Measurements from ENCODE around the gene TMPRSS11D. TPM values are rescaled to one million over a fixed set of nuclear protein-coding genes. Genes with fewer than 3 reads are reported as not detected.

TMPRSS11D gene
- total RNA-seq, 4 donors from 2014 or later, result not detected

DNA sequence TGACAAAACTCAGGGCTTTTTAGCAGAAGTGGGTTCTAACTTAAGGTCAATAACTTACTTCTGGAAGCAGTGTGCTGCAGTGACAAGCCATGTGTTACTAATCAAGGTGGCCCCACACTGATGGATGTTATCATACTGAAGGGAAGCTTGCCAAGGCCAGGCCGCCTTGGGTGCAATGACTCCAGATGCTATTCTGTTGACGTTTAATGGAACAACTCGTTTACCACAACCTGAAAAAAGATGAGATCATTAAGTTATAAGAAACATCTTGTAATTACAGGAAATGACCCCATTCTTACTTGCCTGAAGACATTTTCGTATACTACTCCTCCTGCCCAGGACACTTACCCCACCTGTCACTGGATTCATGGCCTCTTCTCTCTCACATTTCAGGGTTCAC lies 38.9 kb upstream of the TMPRSS11D start:
- TF ChIP-seq, protein P1, sequence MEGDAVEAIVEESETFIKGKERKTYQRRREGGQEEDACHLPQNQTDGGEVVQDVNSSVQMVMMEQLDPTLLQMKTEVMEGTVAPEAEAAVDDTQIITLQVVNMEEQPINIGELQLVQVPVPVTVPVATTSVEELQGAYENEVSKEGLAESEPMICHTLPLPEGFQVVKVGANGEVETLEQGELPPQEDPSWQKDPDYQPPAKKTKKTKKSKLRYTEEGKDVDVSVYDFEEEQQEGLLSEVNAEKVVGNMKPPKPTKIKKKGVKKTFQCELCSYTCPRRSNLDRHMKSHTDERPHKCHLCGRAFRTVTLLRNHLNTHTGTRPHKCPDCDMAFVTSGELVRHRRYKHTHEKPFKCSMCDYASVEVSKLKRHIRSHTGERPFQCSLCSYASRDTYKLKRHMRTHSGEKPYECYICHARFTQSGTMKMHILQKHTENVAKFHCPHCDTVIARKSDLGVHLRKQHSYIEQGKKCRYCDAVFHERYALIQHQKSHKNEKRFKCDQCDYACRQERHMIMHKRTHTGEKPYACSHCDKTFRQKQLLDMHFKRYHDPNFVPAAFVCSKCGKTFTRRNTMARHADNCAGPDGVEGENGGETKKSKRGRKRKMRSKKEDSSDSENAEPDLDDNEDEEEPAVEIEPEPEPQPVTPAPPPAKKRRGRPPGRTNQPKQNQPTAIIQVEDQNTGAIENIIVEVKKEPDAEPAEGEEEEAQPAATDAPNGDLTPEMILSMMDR (IDR thresholded peaks at IDR 0.05; ENCODE audit: low read depth), result no peak

DNA sequence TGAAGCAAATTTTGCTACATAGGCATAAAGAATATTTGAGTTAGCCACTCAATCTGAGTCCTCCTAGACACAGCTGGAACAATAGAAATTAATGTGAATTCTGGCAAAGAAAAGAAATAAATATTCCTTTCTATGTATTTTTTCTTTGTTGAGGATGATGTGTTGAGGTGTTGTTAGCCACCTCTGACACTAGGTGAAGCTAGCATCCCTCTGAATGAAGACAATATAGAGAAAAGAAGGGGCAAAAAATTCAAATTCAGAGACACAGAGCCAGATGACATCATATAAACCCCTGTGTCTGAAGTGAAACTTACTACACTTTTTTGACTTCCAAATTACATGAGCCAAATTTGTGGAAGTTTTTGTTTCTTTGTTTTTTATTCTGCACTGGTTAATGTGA lies 34.6 kb upstream of the TMPRSS11D start:
- TF ChIP-seq, protein P1 (IDR thresholded peaks at IDR 0.05; ENCODE audit: low read depth), result no peak

- TF ChIP-seq, protein P1 (IDR thresholded peaks at IDR 0.05; ENCODE audit: low read depth), result no peak
These were observed 31.7 kb upstream of the TMPRSS11D start for GRCh38 chr4:67915400-67915966.

DNA sequence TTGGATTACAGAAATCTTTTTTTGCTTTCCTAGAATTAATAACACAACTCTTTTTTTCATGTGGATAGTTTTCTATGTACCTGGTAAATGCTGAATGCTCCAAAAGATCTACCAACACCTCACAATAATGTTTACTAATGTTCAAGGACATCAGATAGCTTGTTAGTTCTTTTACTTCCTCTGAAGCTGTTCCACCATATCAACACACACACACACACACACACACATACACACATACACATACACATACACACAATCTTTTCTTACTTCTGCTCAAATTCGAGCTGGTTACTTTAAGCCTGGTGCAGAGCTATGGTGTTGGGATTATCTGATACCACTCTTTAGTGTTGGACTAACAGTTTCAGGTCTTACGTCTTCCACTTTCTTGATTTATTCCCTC lies 28.3 kb upstream of the TMPRSS11D start:
- TF ChIP-seq, protein P1 (IDR thresholded peaks at IDR 0.05; ENCODE audit: low read depth), result no peak

DNA sequence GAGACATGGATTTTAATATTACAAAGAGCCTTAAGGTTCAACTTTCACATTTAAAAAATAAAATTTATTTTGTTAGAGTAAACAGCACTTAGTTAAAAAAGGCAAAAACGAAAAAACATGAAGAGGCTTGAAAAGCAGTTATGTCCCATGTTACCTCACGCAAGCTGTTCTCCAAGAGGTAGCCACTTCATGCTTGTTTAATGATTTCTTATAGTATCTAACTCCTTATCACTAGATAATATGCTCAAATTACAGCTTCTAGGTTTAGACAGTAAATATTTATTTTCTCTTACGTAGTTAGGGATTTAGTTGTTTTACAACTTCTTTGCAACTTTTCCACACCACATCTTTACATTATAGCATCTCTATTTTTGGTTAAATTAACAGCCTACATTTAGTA lies 27.8 kb upstream of the TMPRSS11D start:
- TF ChIP-seq, protein P1 (IDR thresholded peaks at IDR 0.05; ENCODE audit: low read depth), result no peak

- TF ChIP-seq, protein P1 (IDR thresholded peaks at IDR 0.05; ENCODE audit: low read depth), result no peak
These were observed 27.3 kb upstream of the TMPRSS11D start for GRCh38 chr4:67911141-67911540.

GRCh38 chr4:67910585-67910905 lies 26.7 kb upstream of the TMPRSS11D start:
- TF ChIP-seq, protein P1 (IDR thresholded peaks at IDR 0.05; ENCODE audit: low read depth), result no peak

All from subcutaneous adipose tissue (tissue), 4 donors.